Neutrophil (primary cell): ENCODE measurements around the gene SLIT3.

Source experiments
- H3K27ac ChIP-seq: fragments of 200-600 bp; sonication (generic); 2 replicates; pipeline ENCODE4 v1.5.1; 2016; ENCODE audit warnings: mild to moderate bottlenecking, moderate library complexity
- H3K27me3 ChIP-seq: fragments of 200-600 bp; sonication (generic); 2 replicates; pipeline ENCODE4 v1.6.0; 2016; ENCODE audit warnings: mild to moderate bottlenecking
- H3K36me3 ChIP-seq: fragments of 200-600 bp; sonication (generic); 2 replicates; pipeline ENCODE4 v1.5.1; 2017
- H3K4me1 ChIP-seq, 2 experiments: fragments of 200-600 bp in 1 of 2; sonication (generic) in 1 of 2; 1 replicate in 1 of 2; 2 replicates in 1 of 2; pipeline versions ENCODE4 v1.5.1 to v1.6.1; 2013 to 2016; ENCODE audit warnings: low read depth in 1 of 2, low read length in 1 of 2, mild to moderate bottlenecking in 1 of 2, moderate library complexity in 1 of 2; ENCODE audit not compliant: control insufficient read depth in 1 of 2, insufficient read depth in 1 of 2
- H3K4me3 ChIP-seq, 2 experiments: fragments of 200-600 bp in 1 of 2; sonication (generic) in 1 of 2; 1 replicate in 1 of 2; 2 replicates in 1 of 2; pipeline ENCODE4 v1.5.1; 2013 to 2016; ENCODE audit warnings: low read depth in 1 of 2, low read length in 1 of 2, mild to moderate bottlenecking in 1 of 2, moderate library complexity in 1 of 2
- H3K9me3 ChIP-seq: fragments of 200-600 bp; sonication (generic); 2 replicates; pipeline ENCODE4 v1.5.1; 2016
- TF ChIP-seq, protein P1 (sequence below): fragments of 200-600 bp; sonication (generic); IDR thresholded peaks from 2 replicates; pipeline ENCODE4 v1.5.1; 2016; ENCODE audit warnings: antibody characterized with exemption

Gene SLIT3

DNA sequence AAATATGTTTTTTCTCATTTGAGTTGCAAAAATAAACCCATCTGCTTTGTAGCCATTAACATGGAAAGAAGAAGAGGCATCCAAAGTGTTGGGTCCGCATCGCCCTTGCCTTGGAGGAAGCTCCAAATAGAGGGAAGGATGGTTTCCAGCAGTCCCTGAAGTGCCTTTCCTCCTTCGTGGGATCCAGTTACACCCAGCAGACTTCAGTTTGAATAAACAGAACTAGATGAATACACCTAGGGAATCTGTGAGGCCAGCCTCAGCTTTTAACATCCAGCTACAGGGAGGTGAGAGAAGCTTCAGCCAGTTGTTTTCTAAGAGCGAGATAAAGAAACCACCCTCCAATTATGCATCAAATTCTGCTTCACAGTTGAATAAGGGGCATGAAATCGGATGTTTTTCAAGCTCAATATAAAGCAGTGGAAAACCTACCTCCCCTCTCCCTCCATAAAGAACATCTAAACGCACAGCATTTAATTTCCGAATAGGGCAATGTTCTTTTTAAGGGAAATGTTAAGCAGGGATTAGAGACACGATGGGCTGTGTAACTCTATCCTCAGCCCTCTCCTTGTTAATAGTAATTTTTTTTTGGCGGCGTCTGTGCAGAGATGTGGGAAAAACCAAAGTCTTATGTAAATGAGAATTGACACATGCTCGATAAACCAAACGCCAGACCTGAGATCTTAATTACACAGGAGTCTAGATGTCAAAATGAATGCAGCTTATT is 264.7 kb downstream of the SLIT3 start:
- H3K36me3 ChIP-seq = no peaks in the 10 kb centered on the region
- H3K4me3 ChIP-seq = no peak overlapping the region
- H3K4me1 ChIP-seq = no peaks in the 10 kb centered on the region
- no peak overlapping the region for H3K27ac ChIP-seq
- TF ChIP-seq, protein P1, sequence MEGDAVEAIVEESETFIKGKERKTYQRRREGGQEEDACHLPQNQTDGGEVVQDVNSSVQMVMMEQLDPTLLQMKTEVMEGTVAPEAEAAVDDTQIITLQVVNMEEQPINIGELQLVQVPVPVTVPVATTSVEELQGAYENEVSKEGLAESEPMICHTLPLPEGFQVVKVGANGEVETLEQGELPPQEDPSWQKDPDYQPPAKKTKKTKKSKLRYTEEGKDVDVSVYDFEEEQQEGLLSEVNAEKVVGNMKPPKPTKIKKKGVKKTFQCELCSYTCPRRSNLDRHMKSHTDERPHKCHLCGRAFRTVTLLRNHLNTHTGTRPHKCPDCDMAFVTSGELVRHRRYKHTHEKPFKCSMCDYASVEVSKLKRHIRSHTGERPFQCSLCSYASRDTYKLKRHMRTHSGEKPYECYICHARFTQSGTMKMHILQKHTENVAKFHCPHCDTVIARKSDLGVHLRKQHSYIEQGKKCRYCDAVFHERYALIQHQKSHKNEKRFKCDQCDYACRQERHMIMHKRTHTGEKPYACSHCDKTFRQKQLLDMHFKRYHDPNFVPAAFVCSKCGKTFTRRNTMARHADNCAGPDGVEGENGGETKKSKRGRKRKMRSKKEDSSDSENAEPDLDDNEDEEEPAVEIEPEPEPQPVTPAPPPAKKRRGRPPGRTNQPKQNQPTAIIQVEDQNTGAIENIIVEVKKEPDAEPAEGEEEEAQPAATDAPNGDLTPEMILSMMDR = no peak
- no peaks in the 10 kb centered on the region for H3K27me3 ChIP-seq
- H3K9me3 ChIP-seq = no peaks in the 10 kb centered on the region

DNA sequence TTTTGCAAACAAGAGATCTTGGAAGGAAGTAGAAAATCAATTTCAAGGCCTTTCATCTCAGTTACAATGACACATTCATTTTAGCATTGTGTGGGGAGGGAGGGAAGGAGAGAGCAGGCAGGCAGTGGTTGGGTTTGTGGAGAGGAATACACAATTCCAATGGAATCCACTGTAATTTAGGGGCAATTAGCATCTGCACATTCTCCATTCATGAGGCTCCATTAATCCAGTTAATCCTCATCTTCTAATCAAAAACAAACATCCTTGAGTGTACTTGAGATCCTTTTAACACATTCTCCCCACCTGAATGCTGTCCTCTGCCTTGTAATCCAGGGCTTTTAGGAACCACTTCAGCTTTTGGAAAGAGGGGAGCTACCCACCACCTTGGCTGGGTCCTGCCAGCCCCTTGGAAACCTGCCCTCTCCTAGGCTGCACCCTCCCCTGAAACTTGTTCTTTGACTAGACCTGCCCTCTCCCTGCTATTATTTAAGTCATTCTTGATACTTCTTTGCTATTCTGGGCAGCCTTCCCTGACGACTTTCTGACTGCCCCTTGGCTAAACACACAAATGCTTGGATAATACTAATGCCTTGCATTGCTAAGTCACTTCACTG is 271.2 kb downstream of the SLIT3 start:
- Histone ChIP-seq H3K27ac (no peak overlapping the region), H3K36me3 (no peaks in the 10 kb centered on the region), H3K27me3 (peaks cover 10% of the 10 kb centered on the region), H3K9me3 (no peaks in the 10 kb centered on the region), H3K4me3 (no peak overlapping the region), H3K4me1 (no peaks in the 10 kb centered on the region)
- TF ChIP-seq, protein P1 = no peak

DNA sequence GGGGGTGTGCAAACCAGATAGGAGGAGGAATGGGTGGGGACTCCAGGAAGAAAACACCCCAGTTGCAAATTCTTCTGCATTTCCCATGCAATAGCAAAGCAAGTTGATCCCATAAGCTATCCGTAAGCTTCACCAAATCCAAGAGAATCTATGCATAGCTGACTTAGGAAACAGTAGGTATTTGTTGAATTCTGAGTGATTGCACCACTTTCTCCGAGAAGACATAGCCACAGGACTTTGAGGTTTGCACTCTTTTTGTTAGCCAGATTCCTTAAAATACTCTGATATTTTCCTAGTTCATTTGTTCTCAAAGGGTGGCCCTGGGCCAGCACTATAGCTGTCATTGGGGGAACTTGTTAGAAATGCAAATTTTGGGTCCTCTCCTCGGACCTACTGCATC is 271.9 kb downstream of the SLIT3 start:
- peaks cover 10% of the 10 kb centered on the region for H3K27me3 ChIP-seq
- no peaks in the 10 kb centered on the region for H3K4me1 ChIP-seq
- H3K27ac ChIP-seq = no peak overlapping the region
- no peaks in the 10 kb centered on the region for H3K36me3 ChIP-seq
- no peaks in the 10 kb centered on the region for H3K9me3 ChIP-seq
- H3K4me3 ChIP-seq = no peak overlapping the region
- TF ChIP-seq, protein P1 = no peak

DNA sequence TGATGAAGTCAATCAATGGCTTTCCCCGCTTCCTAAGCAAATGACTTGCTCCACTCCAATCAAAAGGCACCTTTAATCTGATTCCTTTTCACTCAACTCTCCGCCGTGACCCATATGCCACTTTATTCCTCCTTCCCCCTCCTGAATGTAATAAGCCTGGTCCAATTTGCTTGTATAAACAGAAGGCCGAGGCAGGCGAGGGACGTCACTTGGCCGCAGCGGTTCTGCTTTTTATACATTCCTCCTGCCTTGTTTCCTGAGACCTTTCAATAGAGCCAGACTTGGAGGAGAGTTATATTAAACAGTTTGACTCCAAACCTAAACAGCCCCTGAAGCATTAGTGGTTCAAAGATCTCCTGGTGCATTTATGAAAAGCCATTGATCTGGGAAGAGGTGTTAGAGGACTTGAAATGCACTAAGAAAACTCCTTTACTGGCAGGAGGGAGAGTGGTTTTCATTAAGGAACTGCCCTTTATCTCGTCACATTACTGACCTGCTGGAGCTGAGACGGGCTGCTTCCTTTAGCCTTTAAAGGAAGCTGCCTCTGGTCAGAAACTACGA is 273.4 kb downstream of the SLIT3 start:
- no peak overlapping the region for H3K27ac ChIP-seq
- no peaks in the 10 kb centered on the region for H3K36me3 ChIP-seq
- peaks cover 10% of the 10 kb centered on the region for H3K27me3 ChIP-seq
- H3K9me3 ChIP-seq = no peaks in the 10 kb centered on the region
- no peaks in the 10 kb centered on the region for H3K4me1 ChIP-seq
- TF ChIP-seq, protein P1 = no peak
- H3K4me3 ChIP-seq = no peak overlapping the region

DNA sequence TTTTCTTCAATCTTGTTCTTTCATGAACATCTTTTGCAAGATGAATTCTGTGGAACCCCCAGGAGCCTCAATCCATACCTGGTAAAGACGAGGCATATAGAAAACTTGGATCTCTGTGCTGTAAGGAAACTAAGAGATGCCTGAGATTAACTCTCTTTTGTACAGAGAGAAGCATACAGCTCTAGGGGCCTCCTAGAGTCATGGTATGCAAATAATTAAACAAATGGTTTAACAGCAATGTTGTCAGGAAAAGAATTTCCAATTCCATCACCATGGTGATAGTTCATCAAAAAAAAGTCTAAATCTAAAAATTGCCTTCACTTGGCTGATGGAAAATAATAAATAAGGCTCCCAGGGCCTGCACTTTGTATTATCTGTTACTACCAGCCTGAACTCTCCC is 275.4 kb downstream of the SLIT3 start:
- no peaks in the 10 kb centered on the region for H3K4me1 ChIP-seq
- peaks cover 10% of the 10 kb centered on the region for H3K27me3 ChIP-seq
- no peak overlapping the region for H3K27ac ChIP-seq
- H3K4me3 ChIP-seq = no peak overlapping the region
- H3K9me3 ChIP-seq = no peaks in the 10 kb centered on the region
- TF ChIP-seq, protein P1 = no peak
- no peaks in the 10 kb centered on the region for H3K36me3 ChIP-seq
